ENCODE measurements around the gene FMN2. TPM values are rescaled to one million over a fixed set of nuclear protein-coding genes. Genes with fewer than 3 reads are reported as not detected.
"Not testable (repeated sequence)": the region's sequence is repeated elsewhere in the genome, so short reads cannot be mapped to it uniquely, and the experiment has no call there.

Gene FMN2
- total RNA-seq, 1 donor from 2014 or later, result 1.7 TPM

DNA sequence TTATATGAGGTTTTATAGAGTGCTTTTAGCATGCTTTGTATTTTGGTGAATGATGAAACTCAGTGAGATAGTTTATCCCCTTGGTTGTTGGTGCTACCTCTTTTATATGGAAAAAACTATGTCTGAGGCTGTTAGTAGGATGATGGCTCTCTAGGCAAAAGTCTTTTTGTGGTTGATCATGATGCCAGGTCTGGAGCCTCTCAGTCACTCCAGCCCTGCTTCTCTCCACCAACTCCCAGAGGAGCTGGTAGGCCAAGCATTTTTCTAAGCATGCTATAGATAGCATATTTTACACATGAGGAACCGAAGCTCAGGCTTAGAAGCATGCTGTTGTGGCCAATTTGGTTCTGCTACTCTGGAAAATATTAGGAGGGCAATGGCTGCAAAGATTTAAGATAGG lies 82.2 kb downstream of the FMN2 start:
- H3K4me1 Mint-ChIP-seq, result no peaks in the 10 kb centered on the region
- Histone ChIP-seq H4K20me1 (ENCODE audit: low read depth) (no peaks in the 10 kb centered on the region), H2AFZ (replicated peaks) (no peak overlapping the region), H3K4me1 (no peaks in the 10 kb centered on the region), H3K27me3 (no peaks in the 10 kb centered on the region), H3F3A (ENCODE audit: low read depth) (no peaks in the 10 kb centered on the region), H3K9me3 (ENCODE audit: low read depth) (no peaks in the 10 kb centered on the region), H3K79me2 (ENCODE audit: low read depth) (no peaks in the 10 kb centered on the region), H3K9ac (no peak overlapping the region), H3K36me3 (no peaks in the 10 kb centered on the region), H3K4me3 (no peak overlapping the region), H3K27ac (no peak overlapping the region), H3K4me2 (no peak overlapping the region)
- peaks cover 3% of the 10 kb centered on the region for H3K27me3 Mint-ChIP-seq (ENCODE audit: insufficient read depth, low read depth)
- no peak overlapping the region for H3K4me3 Mint-ChIP-seq
- peaks cover 4% of the 10 kb centered on the region for H3K36me3 Mint-ChIP-seq
- TF ChIP-seq EZH2 (IDR thresholded peaks at IDR 0.05), result no peak
- TF ChIP-seq EZH2phosphoT487 (IDR thresholded peaks at IDR 0.05), result no peak
- TF ChIP-seq, protein P1, sequence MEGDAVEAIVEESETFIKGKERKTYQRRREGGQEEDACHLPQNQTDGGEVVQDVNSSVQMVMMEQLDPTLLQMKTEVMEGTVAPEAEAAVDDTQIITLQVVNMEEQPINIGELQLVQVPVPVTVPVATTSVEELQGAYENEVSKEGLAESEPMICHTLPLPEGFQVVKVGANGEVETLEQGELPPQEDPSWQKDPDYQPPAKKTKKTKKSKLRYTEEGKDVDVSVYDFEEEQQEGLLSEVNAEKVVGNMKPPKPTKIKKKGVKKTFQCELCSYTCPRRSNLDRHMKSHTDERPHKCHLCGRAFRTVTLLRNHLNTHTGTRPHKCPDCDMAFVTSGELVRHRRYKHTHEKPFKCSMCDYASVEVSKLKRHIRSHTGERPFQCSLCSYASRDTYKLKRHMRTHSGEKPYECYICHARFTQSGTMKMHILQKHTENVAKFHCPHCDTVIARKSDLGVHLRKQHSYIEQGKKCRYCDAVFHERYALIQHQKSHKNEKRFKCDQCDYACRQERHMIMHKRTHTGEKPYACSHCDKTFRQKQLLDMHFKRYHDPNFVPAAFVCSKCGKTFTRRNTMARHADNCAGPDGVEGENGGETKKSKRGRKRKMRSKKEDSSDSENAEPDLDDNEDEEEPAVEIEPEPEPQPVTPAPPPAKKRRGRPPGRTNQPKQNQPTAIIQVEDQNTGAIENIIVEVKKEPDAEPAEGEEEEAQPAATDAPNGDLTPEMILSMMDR (IDR thresholded peaks at IDR 0.05), result no peak
- no peak overlapping the region for H3K27ac Mint-ChIP-seq
- H3K9me3 Mint-ChIP-seq, result no peaks in the 10 kb centered on the region
- DNase-seq (ENCODE audit: low spot score), result no peak

DNA sequence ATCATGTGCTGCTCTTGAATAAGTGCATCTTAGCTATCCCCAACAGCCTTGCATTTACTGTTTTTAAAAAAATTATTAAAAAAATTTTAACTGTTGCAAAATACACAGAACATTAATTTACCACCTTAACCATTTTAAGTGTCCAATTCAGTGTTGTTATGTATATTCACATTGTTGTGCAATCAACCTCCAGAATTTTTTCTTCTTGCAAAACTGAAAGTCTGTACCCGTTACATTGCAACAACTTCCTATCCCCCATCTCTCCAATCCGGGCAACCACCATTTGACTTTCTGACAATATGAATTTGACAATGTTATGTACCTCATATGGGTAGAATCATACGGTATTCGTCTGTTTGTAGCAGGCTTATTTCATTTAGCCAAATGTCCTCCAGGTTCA lies 83.1 kb downstream of the FMN2 start:
- Histone ChIP-seq H3K36me3 (no peaks in the 10 kb centered on the region), H3K79me2 (ENCODE audit: low read depth) (no peaks in the 10 kb centered on the region), H3K27ac (no peak overlapping the region), H4K20me1 (ENCODE audit: low read depth) (no peaks in the 10 kb centered on the region), H2AFZ (replicated peaks) (no peak overlapping the region), H3F3A (ENCODE audit: low read depth) (no peaks in the 10 kb centered on the region), H3K4me1 (no peaks in the 10 kb centered on the region), H3K9ac (no peak overlapping the region), H3K27me3 (no peaks in the 10 kb centered on the region), H3K9me3 (ENCODE audit: low read depth) (no peaks in the 10 kb centered on the region), H3K4me2 (no peak overlapping the region), H3K4me3 (no peak overlapping the region)
- H3K27ac Mint-ChIP-seq, result no peak overlapping the region
- TF ChIP-seq EZH2phosphoT487 (IDR thresholded peaks at IDR 0.05) (no peak), EZH2 (IDR thresholded peaks at IDR 0.05) (no peak)
- TF ChIP-seq, protein P1 (IDR thresholded peaks at IDR 0.05), result no peak
- peaks cover 3% of the 10 kb centered on the region for H3K27me3 Mint-ChIP-seq (ENCODE audit: insufficient read depth, low read depth)
- H3K4me3 Mint-ChIP-seq, result no peak overlapping the region
- no peaks in the 10 kb centered on the region for H3K9me3 Mint-ChIP-seq
- H3K36me3 Mint-ChIP-seq, result peaks cover 7% of the 10 kb centered on the region
- DNase-seq (ENCODE audit: low spot score), result no peak
- no peaks in the 10 kb centered on the region for H3K4me1 Mint-ChIP-seq

DNA sequence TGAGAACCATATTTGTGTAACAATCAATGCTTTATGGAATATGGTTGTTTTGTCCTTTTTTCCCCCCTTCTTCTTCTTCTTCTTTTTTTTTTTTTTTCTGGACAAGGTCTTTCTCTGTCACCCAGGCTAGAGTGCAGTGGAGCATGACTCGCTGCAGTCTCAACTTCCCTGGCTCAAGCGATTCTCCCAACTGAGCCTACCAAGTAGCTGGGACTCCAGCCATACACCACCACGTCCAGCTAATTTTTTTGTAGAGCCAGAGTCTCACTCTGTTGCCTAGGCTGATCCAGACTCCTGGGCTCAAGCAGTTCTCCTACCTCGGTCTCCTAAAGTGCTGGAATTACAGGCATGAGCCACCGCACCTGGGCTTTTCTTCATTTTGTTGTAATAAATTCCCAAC lies 86.7 kb downstream of the FMN2 start:
- Mint-ChIP-seq H3K4me3 (no peak overlapping the region), H3K4me1 (peaks cover 3% of the 10 kb centered on the region), H3K36me3 (peaks cover 15% of the 10 kb centered on the region), H3K27ac (no peak overlapping the region), H3K27me3 (ENCODE audit: insufficient read depth, low read depth) (no peaks in the 10 kb centered on the region), H3K9me3 (no peaks in the 10 kb centered on the region)
- Histone ChIP-seq H3K4me2 (no peak overlapping the region), H3K9me3 (ENCODE audit: low read depth) (no peaks in the 10 kb centered on the region), H3K36me3 (no peaks in the 10 kb centered on the region), H4K20me1 (ENCODE audit: low read depth) (no peaks in the 10 kb centered on the region), H3F3A (ENCODE audit: low read depth) (no peaks in the 10 kb centered on the region), H3K4me1 (no peaks in the 10 kb centered on the region), H3K9ac (no peak overlapping the region), H3K4me3 (no peak overlapping the region), H3K27me3 (no peaks in the 10 kb centered on the region), H2AFZ (replicated peaks) (no peak overlapping the region), H3K27ac (no peak overlapping the region), H3K79me2 (ENCODE audit: low read depth) (no peaks in the 10 kb centered on the region)
- DNase-seq (ENCODE audit: low spot score), result no peak
- TF ChIP-seq EZH2phosphoT487 (IDR thresholded peaks at IDR 0.05), result no peak
- no peak for TF ChIP-seq EZH2 (IDR thresholded peaks at IDR 0.05)
- TF ChIP-seq, protein P1 (IDR thresholded peaks at IDR 0.05), result no peak

DNA sequence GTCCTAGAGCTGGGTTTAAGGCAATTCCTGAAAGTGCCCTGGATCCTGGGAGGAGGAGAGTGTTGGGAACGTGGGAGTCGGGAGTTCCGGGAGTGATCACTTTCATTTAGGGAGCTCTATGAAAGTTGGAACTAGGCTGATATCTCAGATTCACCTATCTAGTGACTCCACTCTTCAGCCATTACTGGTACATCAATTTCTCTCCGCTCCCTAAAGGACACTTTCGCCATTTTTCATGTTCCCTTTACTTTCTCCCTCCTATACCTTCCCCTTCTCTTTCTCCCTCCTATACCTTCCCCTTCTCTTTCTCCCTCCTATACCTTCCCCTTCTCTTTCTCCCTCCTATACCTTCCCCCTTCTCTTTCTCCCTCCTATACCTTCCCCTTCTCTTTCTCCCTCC lies 93.0 kb downstream of the FMN2 start:
- not testable (repeated sequence) for H3K79me2 ChIP-seq (ENCODE audit: low read depth); H3K27ac ChIP-seq; H3K27me3 ChIP-seq; H3K4me1 ChIP-seq; H3F3A ChIP-seq (ENCODE audit: low read depth); H3K4me1 Mint-ChIP-seq; DNase-seq (ENCODE audit: low spot score); H4K20me1 ChIP-seq (ENCODE audit: low read depth); H3K9me3 Mint-ChIP-seq; H3K36me3 ChIP-seq; H3K4me3 ChIP-seq; H3K9ac ChIP-seq; H3K4me2 ChIP-seq; H2AFZ ChIP-seq (replicated peaks); H3K4me3 Mint-ChIP-seq; H3K27ac Mint-ChIP-seq; H3K9me3 ChIP-seq (ENCODE audit: low read depth); H3K27me3 Mint-ChIP-seq (ENCODE audit: insufficient read depth, low read depth)
- peaks cover 11% of the 10 kb centered on the region for H3K36me3 Mint-ChIP-seq
